Stimulated activated CD4-positive, alpha-beta T cell treated with anti-CD3 and anti-CD28 coated beads, Interleukin-12 subunit alpha, Interleukin-12 subunit beta, amount 100 ng/mL, for 4 hours (primary cell): ENCODE results near the gene PODXL.
"Not testable (repeated sequence)": the region's sequence is repeated elsewhere in the genome, so short reads cannot be mapped to it uniquely, and the experiment has no call there.

Experiments used
- DNase-seq: peaks from one replicate; pipeline ENCODE4 v3.0.0-alpha.2; 2020

The PODXL gene

GRCh38 chr7:131508754-131509486, 47.5 kb downstream of the PODXL start:
- DNase-seq = no peak

- peak; percentile 83 for DNase-seq
Measured at GRCh38 chr7:131507592-131508331, 48.7 kb downstream of the PODXL start.

GRCh38 chr7:131506597-131506996, 49.8 kb downstream of the PODXL start:
- no peak for DNase-seq

- DNase-seq = no peak
Measured at GRCh38 chr7:131505636-131506557, 50.5 kb downstream of the PODXL start.

GRCh38 chr7:131505037-131505620, 51.3 kb downstream of the PODXL start:
- DNase-seq = not testable (repeated sequence)

GRCh38 chr7:131504157-131504899, 52.1 kb downstream of the PODXL start:
- DNase-seq = no peak

GRCh38 chr7:131503639-131504038, 52.8 kb downstream of the PODXL start:
- no peak for DNase-seq

GRCh38 chr7:131502810-131503508, 53.5 kb downstream of the PODXL start:
- DNase-seq = no peak

- DNase-seq = no peak
Measured at GRCh38 chr7:131501930-131502685, 54.3 kb downstream of the PODXL start.

GRCh38 chr7:131501422-131501821, 55.0 kb downstream of the PODXL start:
- DNase-seq = no peak

- DNase-seq = no peak
Measured at GRCh38 chr7:131500357-131500756, 56.1 kb downstream of the PODXL start.

- DNase-seq = no peak
Measured at GRCh38 chr7:131499801-131500200, 56.6 kb downstream of the PODXL start.

- DNase-seq = no peak
Measured at GRCh38 chr7:131498237-131498885, 58.1 kb downstream of the PODXL start.

GRCh38 chr7:131497454-131497853, 59.0 kb downstream of the PODXL start:
- no peak for DNase-seq

- no peak for DNase-seq
Measured at GRCh38 chr7:131495669-131496498, 60.5 kb downstream of the PODXL start.

GRCh38 chr7:131494182-131494581, 62.2 kb downstream of the PODXL start:
- no peak for DNase-seq

GRCh38 chr7:131493581-131493980, 62.8 kb downstream of the PODXL start:
- no peak for DNase-seq

- no peak for DNase-seq
Measured at GRCh38 chr7:131493081-131493480, 63.3 kb downstream of the PODXL start.

- no peak for DNase-seq
Measured at GRCh38 chr7:131489881-131490280, 66.5 kb downstream of the PODXL start.
